ENCODE results near the gene MAP3K9. TPM values are rescaled to one million over a fixed set of nuclear protein-coding genes. Genes with fewer than 3 reads are reported as not detected.

MAP3K9 gene
- total RNA-seq, 2 experiments from 2014 or later, result 5.2 to 6.1 TPM

DNA sequence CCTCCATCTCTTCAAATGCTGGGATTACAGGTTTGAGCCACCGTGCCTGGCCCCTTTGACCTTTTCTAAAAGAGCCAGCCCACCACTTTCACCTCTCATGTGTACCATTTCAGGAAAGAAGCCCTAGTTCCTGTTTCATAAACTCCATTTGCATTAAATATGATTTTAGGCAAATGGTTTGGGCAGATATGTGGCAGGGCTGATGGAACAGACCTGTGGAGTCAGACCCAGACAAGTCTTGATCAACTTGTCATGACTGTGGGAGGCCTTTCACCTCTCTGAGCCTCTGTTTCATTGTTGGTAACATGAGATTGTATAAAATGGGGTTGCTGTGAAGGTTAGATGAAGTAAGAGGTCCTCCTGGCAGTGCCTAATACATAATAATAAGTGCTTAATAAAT lies 5.2 kb upstream of the MAP3K9 start:
- Mint-ChIP-seq H3K4me1 (peaks cover 8% of the 10 kb centered on the region), H3K9me3 (ENCODE audit: low read depth) (no peaks in the 10 kb centered on the region), H3K4me3 (no peak overlapping the region), H3K36me3 (ENCODE audit: low read depth) (no peaks in the 10 kb centered on the region), H3K27ac (no peak overlapping the region), H3K27me3 (peaks cover 3% of the 10 kb centered on the region)
- CTCF ChIA-PET, result interaction anchor here (0.5 kb wide), 1 partner anchor 90 kb away, joined by 4 read pairs; no protein-coding TSS in a partner anchor
- ATAC-seq, result no peak
- intact Hi-C loops (cut with DNase I, micrococcal nuclease), result loop anchor here in 1 of 2 experiments (5.0 kb wide), 1 partner anchor 162 kb away; no protein-coding TSS in a partner anchor
- no peak for DNase-seq
- POLR2A ChIA-PET, result no interaction called here

DNA sequence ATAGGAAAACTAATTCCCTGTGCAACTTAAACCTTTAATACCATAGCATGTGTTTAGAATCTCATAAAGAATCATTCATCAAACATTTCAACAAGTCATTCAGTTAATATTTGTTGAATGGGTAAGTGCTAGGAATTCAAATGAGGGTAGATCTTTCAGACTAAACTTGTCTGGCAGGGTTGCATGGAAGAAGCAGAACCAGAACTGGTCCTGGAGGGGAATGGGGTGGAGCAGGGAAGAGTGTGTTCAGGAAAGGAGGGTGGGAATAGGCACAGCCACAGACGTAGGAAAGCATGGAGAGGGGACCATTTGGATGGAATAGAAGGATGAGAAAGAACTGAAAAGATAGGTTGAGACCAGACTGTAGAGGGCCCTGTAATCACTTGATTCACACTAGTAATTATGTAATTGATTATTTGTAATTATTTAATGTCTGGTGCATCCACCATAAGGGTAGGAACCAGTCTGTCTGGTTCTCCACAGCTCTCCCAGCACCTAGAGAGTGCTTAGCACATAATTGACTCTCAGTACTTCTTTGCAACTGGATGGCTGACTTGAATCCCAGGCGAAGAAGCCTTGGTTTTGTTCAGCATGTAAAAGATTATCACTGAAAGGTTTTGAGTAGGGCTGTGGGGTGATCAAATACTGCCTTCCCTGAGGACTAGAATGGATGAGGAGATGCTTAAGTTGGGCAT lies 3.0 kb upstream of the MAP3K9 start:
- H3K27me3 Mint-ChIP-seq, result no peaks in the 10 kb centered on the region
- H3K9me3 Mint-ChIP-seq (ENCODE audit: low read depth), result no peaks in the 10 kb centered on the region
- ATAC-seq, result no peak
- ChIA-PET POLR2A (no interaction called here), CTCF (no interaction called here)
- peaks cover 4% of the 10 kb centered on the region for H3K4me1 Mint-ChIP-seq
- no peak overlapping the region for H3K27ac Mint-ChIP-seq
- peaks cover 2% of the 10 kb centered on the region for H3K36me3 Mint-ChIP-seq (ENCODE audit: low read depth)
- no peak for DNase-seq
- H3K4me3 Mint-ChIP-seq, result no peak overlapping the region
- intact Hi-C loops (cut with DNase I, micrococcal nuclease), result loop anchor here in 1 of 2 experiments (5.0 kb wide), 1 partner anchor 160 kb away; no protein-coding TSS in a partner anchor

DNA sequence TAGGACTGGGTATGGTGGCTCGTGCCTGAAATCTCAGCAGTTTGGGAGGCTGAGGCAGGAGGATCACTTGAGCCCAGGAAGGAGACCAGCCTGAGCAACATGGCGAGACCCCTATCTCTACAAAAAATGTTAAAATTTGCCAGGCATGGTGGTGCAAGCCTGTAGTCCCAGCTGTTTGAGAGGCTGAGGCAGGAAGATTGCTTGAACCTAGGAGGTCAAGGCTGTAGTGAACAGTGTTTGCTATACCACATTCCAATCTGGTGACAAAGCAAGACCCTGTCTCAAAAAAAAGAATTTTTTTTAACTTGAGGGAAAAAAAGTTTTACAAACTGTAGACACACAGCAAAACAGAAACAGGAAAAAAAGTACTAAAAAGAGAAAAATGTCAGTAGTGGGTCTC lies 2.3 kb upstream of the MAP3K9 start:
- DNase-seq (no peak), ATAC-seq (no peak)
- Mint-ChIP-seq H3K9me3 (ENCODE audit: low read depth) (no peaks in the 10 kb centered on the region), H3K36me3 (ENCODE audit: low read depth) (peaks cover 2% of the 10 kb centered on the region), H3K4me1 (peaks cover 4% of the 10 kb centered on the region), H3K27ac (no peak overlapping the region), H3K27me3 (no peaks in the 10 kb centered on the region), H3K4me3 (no peak overlapping the region)
- intact Hi-C loops (cut with DNase I, micrococcal nuclease), result loop anchor here in 1 of 2 experiments (5.0 kb wide), 1 partner anchor 159 kb away; no protein-coding TSS in a partner anchor
- ChIA-PET CTCF (no interaction called here), POLR2A (no interaction called here)

DNA sequence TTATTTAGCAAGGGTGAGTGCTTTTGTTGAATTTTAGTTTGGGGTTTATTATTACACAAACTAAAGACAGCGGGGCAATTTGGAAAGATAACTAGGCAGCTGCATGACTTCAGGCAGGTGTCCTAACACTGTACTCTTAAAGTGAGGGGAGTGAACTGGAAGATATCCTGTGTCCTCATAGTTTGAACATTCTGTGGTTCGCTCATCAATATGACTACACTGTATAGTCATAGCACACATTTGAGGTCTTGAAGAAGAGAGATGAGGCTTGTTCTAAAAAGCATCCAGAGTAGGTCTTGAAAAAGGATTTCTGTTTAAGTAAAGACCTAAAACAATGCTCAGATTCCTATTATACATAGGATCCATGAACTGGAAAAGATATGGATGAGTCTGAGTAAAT lies 1.7 kb upstream of the MAP3K9 start:
- Mint-ChIP-seq H3K27me3 (no peaks in the 10 kb centered on the region), H3K36me3 (ENCODE audit: low read depth) (peaks cover 2% of the 10 kb centered on the region), H3K4me3 (no peak overlapping the region), H3K27ac (no peak overlapping the region), H3K4me1 (peaks cover 4% of the 10 kb centered on the region), H3K9me3 (ENCODE audit: low read depth) (no peaks in the 10 kb centered on the region)
- peak; percentile 14 for DNase-seq
- ChIA-PET POLR2A (interaction anchor here (0.5 kb wide), 1 partner anchor 1063 kb away, joined by 6 read pairs; no protein-coding TSS in a partner anchor), CTCF (no interaction called here)
- intact Hi-C loops (cut with DNase I, micrococcal nuclease), result loop anchor here in 1 of 2 experiments (5.0 kb wide), 1 partner anchor 159 kb away; no protein-coding TSS in a partner anchor
- ATAC-seq, result peak; percentile 43

DNA sequence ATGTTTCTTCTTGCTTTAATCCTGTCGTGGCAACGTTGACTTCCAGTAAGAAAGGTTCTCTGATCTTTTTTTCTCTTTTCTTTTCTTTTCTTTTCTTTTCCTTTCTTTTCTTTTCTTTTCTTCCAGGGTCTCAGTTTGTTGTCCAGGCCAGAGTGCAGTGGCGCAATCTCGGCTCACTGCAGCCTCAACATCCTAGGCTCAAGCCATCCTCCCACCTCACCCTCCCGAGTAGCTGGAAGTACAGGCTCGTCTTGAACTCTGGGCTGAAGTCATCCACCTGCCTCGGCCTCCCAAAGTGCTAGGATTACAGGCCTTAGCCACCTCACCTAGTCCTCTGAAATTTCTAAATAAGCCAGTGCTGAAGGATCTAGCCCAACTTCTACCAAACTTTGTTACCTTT lies 1.3 kb upstream of the MAP3K9 start:
- ATAC-seq (no peak), DNase-seq (no peak)
- Mint-ChIP-seq H3K36me3 (ENCODE audit: low read depth) (peaks cover 2% of the 10 kb centered on the region), H3K27ac (no peak overlapping the region), H3K4me1 (peaks cover 4% of the 10 kb centered on the region), H3K9me3 (ENCODE audit: low read depth) (no peaks in the 10 kb centered on the region), H3K27me3 (no peaks in the 10 kb centered on the region), H3K4me3 (no peak overlapping the region)
- intact Hi-C loops (cut with DNase I, micrococcal nuclease), result loop anchor here in 1 of 2 experiments (5.0 kb wide), 1 partner anchor 158 kb away; no protein-coding TSS in a partner anchor
- POLR2A ChIA-PET, result interaction anchor here (0.5 to 3.1 kb wide), 2 partner anchors 75 to 1063 kb away, joined by 6 to 8 read pairs; no protein-coding TSS in a partner anchor
- CTCF ChIA-PET, result interaction anchor here (0.7 to 3.6 kb wide), 2 partner anchors 7 to 43 kb away, joined by 3 to 27 read pairs; no protein-coding TSS in a partner anchor

DNA sequence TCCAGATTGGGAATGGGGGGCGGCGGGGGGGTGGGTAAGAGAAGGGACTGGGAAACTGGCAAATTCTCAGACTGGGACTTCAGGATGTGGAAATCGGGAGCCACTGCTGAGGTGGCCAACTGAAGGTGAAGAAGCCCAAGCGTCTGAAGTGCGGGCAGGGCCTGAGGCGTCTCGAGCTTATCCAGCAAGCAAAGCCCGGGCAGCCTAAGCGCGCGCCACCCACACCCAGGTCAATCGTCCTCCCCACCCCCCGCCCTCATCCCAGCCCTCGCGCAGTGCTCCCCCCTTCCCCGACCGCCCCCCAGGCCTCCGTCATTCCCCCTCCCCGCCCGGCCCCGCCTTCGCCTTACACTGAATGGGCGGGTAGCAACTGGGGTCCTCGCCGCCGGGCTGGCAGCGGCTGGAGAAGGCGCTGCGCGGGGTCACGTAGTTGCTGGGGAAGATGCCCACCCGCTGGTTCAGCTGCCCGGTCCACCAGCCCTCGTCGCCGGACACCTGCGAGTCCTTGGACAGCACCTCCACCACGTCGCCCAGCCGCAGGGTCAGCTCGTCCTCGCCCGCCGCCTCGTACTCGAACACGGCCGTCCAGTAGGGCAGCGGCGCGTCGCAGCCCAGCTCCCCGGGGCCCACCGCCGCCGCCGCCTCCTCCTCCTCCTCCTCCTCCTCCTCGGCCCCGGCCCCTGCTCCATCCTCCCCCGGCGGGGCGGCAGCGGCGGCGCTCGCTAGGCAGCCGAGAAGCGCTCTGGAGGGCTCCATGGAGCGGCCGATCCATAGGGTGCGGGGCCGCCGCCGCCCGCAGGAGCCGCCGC lies 693 bp downstream of the MAP3K9 start:
- POLR2A ChIA-PET, result interaction anchor here (1.0 to 3.1 kb wide), 4 partner anchors 9 to 553 kb away, joined by 3 to 8 read pairs (median 5); no protein-coding TSS in a partner anchor
- Mint-ChIP-seq H3K4me1 (peaks cover 4% of the 10 kb centered on the region), H3K9me3 (ENCODE audit: low read depth) (no peaks in the 10 kb centered on the region), H3K27ac (peak overlapping the region; percentile 22), H3K27me3 (no peaks in the 10 kb centered on the region), H3K4me3 (no peak overlapping the region), H3K36me3 (ENCODE audit: low read depth) (peaks cover 2% of the 10 kb centered on the region)
- intact Hi-C loops (cut with DNase I, micrococcal nuclease), result loop anchor here (1.0 to 5.0 kb wide), 10 partner anchors 9 to 1411 kb away; partner anchors contain the start of genes COX16 (in 1 of the 2), ERH (in 1 of the 2), MED6 (in 1 of the 2) and PCNX1 (in 1 of the 2)
- peak; percentile 62 for DNase-seq
- CTCF ChIA-PET, result interaction anchor here (0.5 to 3.6 kb wide), 9 partner anchors 9 to 991 kb away, joined by 3 to 27 read pairs (median 4); partner anchors contain the start of gene PCNX1
- peak; percentile 5 for ATAC-seq

DNA sequence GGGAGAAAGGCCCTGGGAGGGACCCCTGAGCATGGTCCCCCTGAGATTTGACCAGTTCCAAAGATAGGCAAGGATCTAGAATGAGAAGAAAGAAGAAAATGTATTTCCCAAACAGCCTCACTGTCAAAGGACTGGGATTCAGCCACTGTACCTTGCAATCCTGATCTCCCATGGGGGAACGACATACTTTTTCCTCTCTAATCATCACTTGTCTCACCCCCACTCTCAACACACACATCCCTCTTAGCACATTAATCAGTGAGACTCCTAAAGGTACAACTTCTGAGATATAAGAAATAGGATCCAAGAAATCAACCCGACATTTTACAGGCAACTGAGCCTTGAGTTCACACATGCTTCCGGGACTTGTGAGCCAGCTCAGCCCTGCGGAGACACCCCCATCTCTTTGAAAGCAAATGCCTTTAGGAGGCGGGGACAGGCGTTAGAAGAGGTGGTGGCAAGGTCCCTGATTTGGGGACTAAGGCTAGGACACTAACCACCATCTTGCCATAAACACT lies 1.4 kb downstream of the MAP3K9 start:
- peaks cover 7% of the 10 kb centered on the region for H3K4me1 Mint-ChIP-seq
- ChIA-PET CTCF (interaction anchor here (0.6 to 3.6 kb wide), 4 partner anchors 10 to 763 kb away, joined by 3 to 27 read pairs (median 4); no protein-coding TSS in a partner anchor), POLR2A (interaction anchor here (3.1 kb wide), 1 partner anchor 78 kb away, joined by 8 read pairs; no protein-coding TSS in a partner anchor)
- no peak overlapping the region for H3K4me3 Mint-ChIP-seq
- intact Hi-C loops (cut with DNase I, micrococcal nuclease), result loop anchor here in 1 of 2 experiments (2.0 to 5.0 kb wide), 4 partner anchors 79 to 1411 kb away; partner anchors contain the start of genes COX16, ERH, SLC39A9 and SRSF5
- no peaks in the 10 kb centered on the region for H3K27me3 Mint-ChIP-seq
- ATAC-seq (peak; percentile 29), DNase-seq (peak; percentile 76)
- peaks cover 2% of the 10 kb centered on the region for H3K36me3 Mint-ChIP-seq (ENCODE audit: low read depth)
- no peaks in the 10 kb centered on the region for H3K9me3 Mint-ChIP-seq (ENCODE audit: low read depth)
- H3K27ac Mint-ChIP-seq, result peak overlapping the region; percentile 55

DNA sequence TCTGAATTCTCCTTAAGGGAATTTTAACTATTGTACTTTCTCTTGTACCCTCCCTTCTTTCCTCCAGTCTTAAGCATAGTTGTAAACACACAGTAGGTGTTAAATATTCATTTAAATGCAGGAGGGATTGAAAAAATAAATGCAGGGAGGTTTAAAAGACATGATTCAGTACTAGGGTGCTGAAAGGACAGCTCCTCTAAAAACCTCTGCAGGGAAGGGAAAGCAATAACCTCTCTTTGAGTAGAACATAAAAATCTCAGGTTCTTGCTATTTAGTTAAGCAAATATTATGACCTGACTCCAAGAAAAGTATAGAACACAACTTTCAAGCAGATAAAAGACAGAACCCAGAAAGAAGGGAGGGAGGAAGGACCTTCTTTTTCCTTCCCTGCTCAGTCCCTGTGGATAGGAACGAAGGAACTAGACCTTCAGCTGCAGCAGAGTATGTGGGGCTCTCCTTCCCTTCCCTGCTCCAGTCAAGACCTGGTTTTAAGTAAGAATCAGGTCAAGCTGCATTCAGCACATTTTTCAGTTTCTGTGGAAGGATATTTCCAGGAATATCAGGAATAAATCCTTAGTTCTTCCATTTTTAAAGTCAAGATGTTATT lies 4.7 kb downstream of the MAP3K9 start:
- Mint-ChIP-seq H3K36me3 (ENCODE audit: low read depth) (peaks cover 8% of the 10 kb centered on the region), H3K27me3 (no peaks in the 10 kb centered on the region), H3K4me3 (no peak overlapping the region), H3K9me3 (ENCODE audit: low read depth) (no peaks in the 10 kb centered on the region), H3K4me1 (peaks cover 15% of the 10 kb centered on the region), H3K27ac (no peak overlapping the region)
- intact Hi-C loops (cut with DNase I, micrococcal nuclease), result loop anchor here in 1 of 2 experiments (5.0 kb wide), 1 partner anchor 1407 kb away; the partner anchor contains the start of genes ERH and SLC39A9
- CTCF ChIA-PET, result interaction anchor here (1.0 to 2.1 kb wide), 4 partner anchors 13 to 136 kb away, joined by 3 to 4 read pairs (median 4); partner anchors contain the start of gene PCNX1
- POLR2A ChIA-PET, result interaction anchor here (0.7 kb wide), 1 partner anchor 445 kb away, joined by 3 read pairs; the partner anchor contains the start of gene COX16
- ATAC-seq, result no peak
- no peak for DNase-seq

DNA sequence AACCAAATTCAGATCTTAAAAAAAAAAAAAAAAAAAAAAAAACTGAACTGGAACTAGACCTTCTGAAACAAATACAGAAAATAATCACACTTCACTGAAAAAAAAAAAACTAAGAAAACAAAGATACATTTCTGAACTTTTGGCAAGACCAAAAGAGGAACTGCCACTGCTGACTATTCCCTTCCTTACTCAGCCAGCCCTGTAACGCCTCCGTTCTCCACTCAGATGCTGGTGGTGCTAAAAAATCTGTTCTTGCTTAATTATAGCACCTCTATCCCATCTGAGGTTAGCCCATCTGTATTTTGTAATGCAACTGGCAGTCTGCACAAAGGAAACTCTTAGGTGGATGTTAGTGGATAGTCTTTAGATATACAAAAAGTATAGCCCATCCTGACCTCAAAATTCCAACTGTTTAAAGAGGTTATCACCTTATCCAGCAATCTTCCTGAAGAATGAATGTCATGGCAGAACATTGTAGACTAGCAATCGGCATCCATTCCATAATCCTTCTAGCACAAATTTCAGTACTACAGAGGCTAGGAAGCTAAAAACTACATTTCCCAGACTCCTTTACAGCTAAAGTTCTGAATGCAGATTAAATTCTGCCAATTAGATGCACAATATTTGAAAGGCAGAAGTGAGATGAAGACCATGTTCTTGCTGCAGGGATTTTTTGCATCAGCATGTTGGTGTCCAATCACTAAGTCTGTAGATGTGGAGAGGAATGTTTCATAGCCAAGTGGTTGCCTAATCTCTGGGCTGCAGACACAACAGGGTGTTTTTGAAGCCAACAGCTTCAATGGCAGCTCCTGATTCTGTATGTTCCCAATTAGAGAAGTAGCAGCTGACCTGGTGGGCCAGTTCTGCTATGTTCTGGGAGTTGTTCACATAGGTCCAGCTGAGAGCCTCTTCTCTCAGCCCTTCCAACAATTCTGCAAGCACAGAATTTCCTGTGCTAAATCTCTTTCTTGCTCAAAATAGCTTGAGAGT lies 5.7 kb downstream of the MAP3K9 start:
- ChIA-PET POLR2A (interaction anchor here (0.7 kb wide), 1 partner anchor 444 kb away, joined by 3 read pairs; the partner anchor contains the start of gene COX16), CTCF (interaction anchor here (1.0 to 2.1 kb wide), 4 partner anchors 14 to 135 kb away, joined by 3 to 4 read pairs (median 4); no protein-coding TSS in a partner anchor)
- intact Hi-C loops (cut with DNase I, micrococcal nuclease), result no loop called here
- no peaks in the 10 kb centered on the region for H3K9me3 Mint-ChIP-seq (ENCODE audit: low read depth)
- DNase-seq (no peak), ATAC-seq (no peak)
- no peak overlapping the region for H3K27ac Mint-ChIP-seq
- H3K4me1 Mint-ChIP-seq, result peaks cover 15% of the 10 kb centered on the region
- H3K4me3 Mint-ChIP-seq, result no peak overlapping the region
- no peaks in the 10 kb centered on the region for H3K27me3 Mint-ChIP-seq
- peaks cover 8% of the 10 kb centered on the region for H3K36me3 Mint-ChIP-seq (ENCODE audit: low read depth)
